ENCODE measurements around the gene ARL8A.

DNA sequence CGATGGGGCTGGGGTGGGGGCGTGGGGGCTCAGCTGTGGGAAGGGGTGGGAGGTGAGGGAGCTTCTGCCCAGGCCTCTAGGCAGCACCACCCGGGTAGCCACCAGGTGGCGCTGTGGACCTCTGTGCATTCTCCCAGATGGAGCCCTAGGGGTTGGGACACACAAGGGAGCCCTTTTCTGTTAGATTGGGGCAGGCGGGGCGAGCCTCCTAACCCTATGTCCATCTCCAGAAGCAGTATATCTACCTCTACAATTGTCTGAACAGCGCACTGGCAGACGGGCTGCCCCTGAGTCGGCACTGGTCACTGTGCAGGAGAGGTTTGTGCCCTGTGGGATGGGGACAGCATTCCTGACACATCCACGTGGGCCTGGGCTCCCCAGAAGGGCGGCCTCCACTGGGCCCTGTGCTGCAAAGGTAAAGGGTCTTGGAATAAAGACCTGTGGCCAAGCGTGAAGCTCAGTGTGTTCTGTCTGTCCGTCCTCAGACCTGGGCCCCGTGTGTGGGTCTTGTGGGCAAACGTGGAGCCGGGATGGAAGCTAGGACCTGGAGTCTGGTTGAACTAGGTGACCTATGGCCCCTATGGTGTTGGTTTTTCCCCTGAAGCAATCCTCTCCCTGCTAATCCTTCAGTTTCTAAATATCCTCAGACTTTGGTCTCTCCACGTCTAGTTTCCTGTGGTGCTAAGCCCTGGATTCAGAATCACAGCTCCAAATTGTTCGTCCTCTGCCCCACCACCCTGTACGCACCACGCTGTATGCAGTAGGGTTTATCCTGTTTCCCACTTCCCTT lies 44.7 kb upstream of the ARL8A start:
- TF ChIP-seq POLR2A (IDR thresholded peaks at IDR 0.05; ENCODE audit: low read depth, low read length), result no peak
- TF ChIP-seq, protein P1, sequence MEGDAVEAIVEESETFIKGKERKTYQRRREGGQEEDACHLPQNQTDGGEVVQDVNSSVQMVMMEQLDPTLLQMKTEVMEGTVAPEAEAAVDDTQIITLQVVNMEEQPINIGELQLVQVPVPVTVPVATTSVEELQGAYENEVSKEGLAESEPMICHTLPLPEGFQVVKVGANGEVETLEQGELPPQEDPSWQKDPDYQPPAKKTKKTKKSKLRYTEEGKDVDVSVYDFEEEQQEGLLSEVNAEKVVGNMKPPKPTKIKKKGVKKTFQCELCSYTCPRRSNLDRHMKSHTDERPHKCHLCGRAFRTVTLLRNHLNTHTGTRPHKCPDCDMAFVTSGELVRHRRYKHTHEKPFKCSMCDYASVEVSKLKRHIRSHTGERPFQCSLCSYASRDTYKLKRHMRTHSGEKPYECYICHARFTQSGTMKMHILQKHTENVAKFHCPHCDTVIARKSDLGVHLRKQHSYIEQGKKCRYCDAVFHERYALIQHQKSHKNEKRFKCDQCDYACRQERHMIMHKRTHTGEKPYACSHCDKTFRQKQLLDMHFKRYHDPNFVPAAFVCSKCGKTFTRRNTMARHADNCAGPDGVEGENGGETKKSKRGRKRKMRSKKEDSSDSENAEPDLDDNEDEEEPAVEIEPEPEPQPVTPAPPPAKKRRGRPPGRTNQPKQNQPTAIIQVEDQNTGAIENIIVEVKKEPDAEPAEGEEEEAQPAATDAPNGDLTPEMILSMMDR (IDR thresholded peaks at IDR 0.05 in 2 of 3, conservative IDR thresholded peaks at IDR 0.05 in 1 of 3; ENCODE audit: control insufficient read depth in 2 of 3, extremely low read depth in 1 of 3, insufficient read depth in 1 of 3, low read depth in 3 of 3, low read length in 3 of 3), result peak; percentile 59 to 84 (median 60)
- no peak for TF ChIP-seq RFX5 (IDR thresholded peaks at IDR 0.05; ENCODE audit: low read depth, low read length)
- peak; percentile 43 for TF ChIP-seq RAD21 (IDR thresholded peaks at IDR 0.05; ENCODE audit: insufficient read depth, low read depth, low read length)
- TF ChIP-seq SMC3 (IDR thresholded peaks at IDR 0.05; ENCODE audit: borderline replicate concordance, low read length), result peak; percentile 36; the same call in 1 of the 2 replicates
- no peak for TF ChIP-seq ZNF24 (IDR thresholded peaks at IDR 0.05)
- TF ChIP-seq EZH2 (IDR thresholded peaks at IDR 0.05; ENCODE audit: borderline replicate concordance, control insufficient read depth, low read depth, low read length), result no peak
- TF ChIP-seq, protein P2, sequence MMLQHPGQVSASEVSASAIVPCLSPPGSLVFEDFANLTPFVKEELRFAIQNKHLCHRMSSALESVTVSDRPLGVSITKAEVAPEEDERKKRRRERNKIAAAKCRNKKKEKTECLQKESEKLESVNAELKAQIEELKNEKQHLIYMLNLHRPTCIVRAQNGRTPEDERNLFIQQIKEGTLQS (IDR thresholded peaks at IDR 0.05; ENCODE audit: borderline replicate concordance, extremely low read depth, low read depth, low read length), result no peak
- TF ChIP-seq NBN (IDR thresholded peaks at IDR 0.05), result no peak

All from GM12878 (cell line).